C4-2B (cell line): ENCODE data around the gene MPI.

Source experiments
- H3K27ac ChIP-seq: fragments of 450-650 bp; 2 replicates; pipeline ENCODE4 v1.5.1; 2017
- CTCF ChIP-seq: fragments of 450-650 bp; conservative IDR thresholded peaks from 2 replicates; pipeline ENCODE4 v1.5.1; 2017; ENCODE audit warnings: mild to moderate bottlenecking
- ZFX ChIP-seq: fragments of 450-650 bp; IDR thresholded peaks from 2 replicates; pipeline ENCODE4 v1.6.1; 2017

Gene MPI

GRCh38 chr15:74870436-74871215 is 19.2 kb upstream of the MPI start:
- no peak for TF ChIP-seq CTCF
- TF ChIP-seq ZFX, result no peak
- H3K27ac ChIP-seq, result no peak overlapping the region

DNA sequence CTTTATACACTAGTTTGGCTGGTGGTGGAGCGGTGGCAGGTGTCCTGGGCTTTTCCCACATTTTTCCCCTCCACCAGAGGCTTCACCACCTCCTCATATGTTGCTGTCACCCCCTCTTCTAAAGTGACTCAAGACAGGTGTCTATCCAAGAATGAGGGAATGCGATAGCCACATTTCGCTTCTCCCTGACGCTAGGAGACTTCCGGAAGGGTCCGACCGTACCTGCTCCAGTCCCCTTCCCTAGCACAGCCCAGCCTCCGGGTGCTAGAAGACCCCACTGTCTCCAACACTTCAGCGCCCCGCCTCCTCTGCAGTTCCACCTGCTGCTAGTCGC is 17.2 kb upstream of the MPI start:
- peak overlapping the region; percentile 69 for H3K27ac ChIP-seq
- TF ChIP-seq ZFX (no peak), CTCF (no peak)

- no peak for TF ChIP-seq CTCF
- TF ChIP-seq ZFX, result peak; percentile 86; the same call in 1 of the 2 replicates
- peak within 1 kb of the TSS; percentile 69 for H3K27ac ChIP-seq
These were observed 16.6 kb upstream of the MPI start, which contains the start of gene SCAMP2 for GRCh38 chr15:74873036-74873755. Gene SCAMP2 (minus strand): TSS chr15:74873365. CDS start chr15:74873255, 110 bp downstream.

- no peak for TF ChIP-seq CTCF
- TF ChIP-seq ZFX, result no peak
- peak overlapping the region; percentile 69 for H3K27ac ChIP-seq
These were observed 16.0 kb upstream of the MPI start for GRCh38 chr15:74873756-74874424.

DNA sequence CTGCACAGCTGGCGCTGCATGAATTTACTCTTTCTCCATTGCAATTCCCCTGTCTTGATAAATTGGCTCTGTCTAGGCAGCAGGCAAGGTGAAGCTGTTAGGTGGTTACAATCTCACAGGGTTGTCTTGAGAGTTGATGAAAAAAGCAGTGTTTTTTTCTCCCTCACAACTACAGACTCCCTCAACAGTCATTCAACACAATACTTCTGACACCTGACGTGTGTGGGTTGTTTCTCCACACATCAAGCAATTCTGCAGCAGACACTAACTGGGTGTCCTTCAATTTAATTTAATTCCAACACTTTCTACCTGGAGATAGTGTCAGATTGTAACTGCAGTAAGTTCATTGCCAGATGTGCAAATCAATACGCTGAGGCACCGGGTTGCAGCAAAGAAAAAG is 11.6 kb upstream of the MPI start:
- no peak for TF ChIP-seq ZFX
- no peak for TF ChIP-seq CTCF
- no peak overlapping the region for H3K27ac ChIP-seq

GRCh38 chr15:74882528-74882927 is 7.3 kb upstream of the MPI start:
- no peak overlapping the region for H3K27ac ChIP-seq
- TF ChIP-seq CTCF, result no peak
- TF ChIP-seq ZFX, result no peak
